NOMO-1 treated with dmso at 0.1 percent for 144 hours (cell line): ENCODE data around the gene GRIK3.
"Not testable (repeated sequence)": the region's sequence is repeated elsewhere in the genome, so short reads cannot be mapped to it uniquely, and the experiment has no call there.

Experiments used
- DNase-seq: peaks from one replicate; lab custom pipeline; 2025; ENCODE audit not compliant: unreplicated experiment; lab: John Stamatoyannopoulos, UW

GRIK3 gene

GRCh38 chr1:36948147-36948546 is 86.2 kb downstream of the GRIK3 start:
- no peak for DNase-seq

DNA sequence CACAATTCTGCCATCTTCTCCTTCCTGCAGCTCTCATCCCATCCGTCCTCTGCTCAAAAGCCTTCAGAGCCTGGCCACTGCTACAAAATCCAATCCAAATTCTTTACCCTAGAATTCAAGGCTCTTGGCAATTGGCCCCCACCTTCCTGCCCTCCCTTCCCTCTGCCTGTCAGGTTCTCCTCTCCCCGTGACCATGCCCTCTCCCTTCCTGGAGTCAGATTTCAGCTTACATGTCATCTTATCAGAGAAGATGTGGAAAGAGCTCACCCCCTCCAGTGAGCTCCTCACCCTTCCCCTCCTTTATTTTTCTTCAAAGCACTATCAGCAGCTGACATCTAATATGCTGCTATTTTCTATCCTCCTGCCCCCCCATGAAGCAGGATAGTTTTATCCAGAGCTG is 86.9 kb downstream of the GRIK3 start:
- DNase-seq, result no peak

GRCh38 chr1:36944883-36945282 is 89.4 kb downstream of the GRIK3 start:
- no peak for DNase-seq

GRCh38 chr1:36942148-36942547 is 92.2 kb downstream of the GRIK3 start:
- no peak for DNase-seq

GRCh38 chr1:36941316-36941978 is 92.9 kb downstream of the GRIK3 start:
- DNase-seq, result no peak

DNA sequence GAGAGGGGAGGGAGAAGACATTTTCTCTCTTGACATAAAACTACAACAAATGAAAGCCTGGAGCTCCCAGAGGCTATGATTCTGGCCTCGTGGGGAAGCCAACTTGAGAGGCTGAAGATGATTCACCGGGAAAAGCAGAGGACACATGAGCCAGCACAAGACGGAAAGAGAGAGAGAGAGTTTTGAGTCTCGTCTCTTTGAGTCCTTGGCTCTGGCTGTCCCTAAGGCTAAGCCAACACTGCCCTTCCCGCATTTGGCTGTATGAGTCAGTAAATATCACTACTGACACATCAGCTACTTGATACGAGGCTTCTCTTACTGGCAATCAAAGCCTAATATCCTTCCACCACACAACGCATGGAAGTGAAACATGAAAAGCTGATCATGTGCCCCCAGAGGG is 95.5 kb downstream of the GRIK3 start:
- no peak for DNase-seq

DNA sequence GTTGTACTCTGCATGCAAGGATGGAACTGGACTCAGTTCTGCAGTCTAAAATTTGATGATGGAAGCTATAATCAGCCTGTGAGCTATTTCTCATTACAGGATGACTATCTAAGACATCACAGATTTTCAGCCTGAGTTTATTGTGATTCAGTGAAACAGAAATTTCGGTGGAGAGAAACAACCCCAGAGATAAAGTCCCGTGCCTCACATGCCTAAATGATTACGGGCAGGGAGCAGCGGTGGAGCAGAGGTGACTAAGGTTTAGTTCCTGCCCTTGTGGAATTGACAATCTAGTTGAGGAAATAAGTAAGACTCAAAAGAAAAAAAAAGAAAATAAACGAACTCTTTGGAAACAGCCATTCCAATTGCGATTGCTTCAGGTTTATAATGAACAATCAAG is 96.9 kb downstream of the GRIK3 start:
- DNase-seq, result no peak

GRCh38 chr1:36934061-36934460 is 100.3 kb downstream of the GRIK3 start:
- no peak for DNase-seq

DNA sequence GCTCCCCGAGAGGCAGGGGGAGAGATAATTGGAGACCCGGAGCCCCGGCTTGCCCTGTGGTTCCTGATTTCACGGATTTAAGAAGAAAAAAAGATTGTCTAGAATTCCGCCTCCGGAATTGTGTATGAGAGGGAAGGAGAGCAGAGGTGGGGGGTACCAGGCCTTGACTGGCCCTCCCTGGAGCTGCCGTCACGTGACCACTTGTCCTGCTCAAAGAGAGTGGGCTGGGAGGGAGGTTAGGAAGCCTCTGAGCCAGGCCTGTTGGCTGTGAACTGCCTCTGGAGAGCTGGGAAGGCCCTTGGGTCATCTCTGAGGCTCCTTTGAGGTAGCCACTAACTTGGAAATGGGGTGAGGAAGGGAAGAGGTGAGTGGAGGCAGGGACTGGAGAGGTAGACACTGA is 106.5 kb downstream of the GRIK3 start:
- no peak for DNase-seq

DNA sequence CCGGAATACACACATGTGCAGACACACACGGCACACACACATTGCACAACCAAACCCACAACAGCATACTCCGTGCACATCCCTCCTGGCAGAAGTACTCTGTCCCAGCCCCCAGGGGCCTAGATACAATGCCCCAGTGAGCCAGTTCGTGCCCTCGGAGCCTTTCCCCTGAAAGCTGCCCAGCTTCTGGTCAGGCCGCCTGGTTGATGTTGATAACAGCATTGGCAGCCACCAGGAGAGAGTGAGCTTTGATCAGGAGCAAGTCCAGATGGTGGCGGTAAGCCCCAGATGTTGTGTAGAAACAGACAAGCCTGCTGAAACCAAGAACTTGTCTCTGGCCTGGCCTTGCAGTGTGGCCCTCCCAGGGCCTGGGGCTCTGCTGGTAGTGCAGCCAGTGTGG is 109.1 kb downstream of the GRIK3 start:
- DNase-seq, result no peak

DNA sequence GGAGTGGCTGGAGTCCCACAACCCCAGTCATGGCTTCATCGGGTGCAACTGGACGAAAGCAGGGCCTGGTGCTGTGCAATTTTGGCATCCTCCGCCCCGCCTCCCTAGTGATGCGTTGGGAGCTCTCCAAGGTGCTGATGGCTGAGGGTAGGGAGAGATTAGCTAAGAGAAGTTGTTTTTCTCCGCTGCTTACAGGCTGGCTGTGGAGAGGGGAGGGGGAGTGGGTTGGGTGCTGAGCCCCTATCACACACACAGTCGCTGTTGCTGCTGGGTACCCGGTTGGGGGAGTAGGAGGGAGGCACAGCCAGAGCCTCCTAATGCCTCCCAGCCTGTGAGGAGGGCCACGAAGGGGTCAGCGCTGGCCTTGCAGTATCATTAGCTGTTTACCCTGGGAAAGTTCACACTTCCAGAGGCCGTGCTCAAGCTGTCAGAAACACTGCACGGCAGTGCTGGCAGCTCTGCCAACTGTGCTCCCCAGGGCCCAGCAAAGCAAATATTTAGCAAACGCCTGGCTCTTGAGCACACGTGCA is 110.0 kb downstream of the GRIK3 start:
- no peak for DNase-seq

DNA sequence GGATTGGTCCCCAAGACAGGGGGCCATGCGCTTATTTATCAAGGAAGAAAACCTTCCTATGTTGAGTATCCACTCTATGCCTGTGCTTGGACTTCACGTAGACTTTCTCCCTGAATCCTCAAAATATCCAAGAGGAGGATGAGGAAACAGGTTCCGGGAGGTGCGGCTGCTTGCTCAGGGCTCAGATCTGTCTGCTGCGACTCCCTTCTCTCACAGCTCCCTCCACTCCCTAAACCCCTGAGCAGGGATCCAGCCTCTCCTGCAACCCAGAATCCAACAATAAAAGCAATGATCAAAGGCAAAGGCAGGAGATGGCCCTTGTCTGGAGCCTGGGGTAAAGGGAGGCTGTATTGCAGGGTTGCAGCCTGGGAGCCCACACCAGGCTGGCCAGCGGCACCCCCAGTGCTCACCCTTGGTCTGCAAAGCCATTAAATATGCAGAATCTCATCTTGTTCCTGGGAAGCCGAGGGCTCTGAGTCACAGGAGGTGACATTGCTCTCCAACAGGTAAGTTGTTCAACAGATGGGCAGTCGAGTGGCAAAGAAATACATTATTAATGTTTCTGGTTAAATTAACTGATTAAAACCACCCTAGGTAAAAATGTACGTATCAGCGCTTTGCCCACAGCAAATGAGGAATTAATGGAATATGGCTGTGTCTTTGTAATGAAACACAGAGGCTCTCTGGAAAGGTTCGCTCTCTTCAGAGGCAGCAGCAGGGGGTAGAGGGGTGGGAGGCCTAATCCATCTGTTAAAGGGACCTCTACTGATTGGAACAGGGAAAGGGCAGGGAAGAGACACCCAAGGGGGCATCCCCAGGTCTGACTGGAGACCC is 111.5 kb downstream of the GRIK3 start:
- DNase-seq, result no peak

DNA sequence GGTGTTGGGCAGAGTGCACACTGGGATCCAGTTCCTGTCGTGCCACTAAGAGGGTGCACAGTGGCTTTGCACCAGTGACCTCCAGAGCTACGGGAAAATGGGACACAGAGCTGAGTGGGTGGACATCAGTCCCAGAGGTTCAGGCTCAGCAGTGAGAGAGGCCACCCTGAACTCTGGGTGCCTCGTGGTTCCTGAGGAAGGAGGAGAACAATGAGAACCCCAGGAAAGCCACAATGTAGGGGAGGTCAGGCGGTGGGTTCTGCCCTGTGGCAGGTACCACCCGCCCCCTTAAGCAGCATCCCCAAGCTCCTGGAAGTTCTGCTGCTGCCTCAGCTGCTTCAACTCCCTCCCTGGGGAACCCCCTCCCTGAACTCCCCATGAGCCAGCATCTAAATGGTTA is 112.2 kb downstream of the GRIK3 start:
- DNase-seq, result no peak

DNA sequence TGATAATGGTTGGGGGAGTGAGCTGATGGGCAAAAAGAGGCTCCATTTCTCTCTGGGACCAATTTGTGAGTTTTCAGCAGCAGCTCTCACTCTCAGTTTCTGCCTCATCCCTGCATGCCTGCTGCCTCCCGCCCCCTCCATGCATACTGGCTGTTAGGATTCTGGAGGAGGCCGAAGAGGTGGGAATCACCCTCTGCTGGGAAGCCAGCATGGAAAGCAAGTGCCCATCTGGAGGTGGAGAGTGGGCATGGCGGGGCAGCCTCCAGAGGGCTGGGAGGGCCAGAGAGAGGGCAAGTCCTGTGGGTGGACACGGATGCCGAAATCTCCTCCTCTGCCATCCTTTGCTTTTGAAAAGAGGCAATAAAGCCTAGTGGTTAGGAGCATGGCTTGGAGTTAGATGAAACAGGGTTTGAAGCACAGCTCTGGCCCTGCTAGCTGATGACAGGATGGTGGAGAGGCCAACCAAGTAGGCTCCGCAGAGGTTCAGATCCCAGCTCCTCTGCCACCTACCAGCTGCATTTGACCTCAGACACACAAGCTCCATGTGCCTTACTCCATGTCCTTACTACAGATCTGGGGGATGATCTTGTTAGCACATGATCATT is 113.4 kb downstream of the GRIK3 start:
- no peak for DNase-seq

DNA sequence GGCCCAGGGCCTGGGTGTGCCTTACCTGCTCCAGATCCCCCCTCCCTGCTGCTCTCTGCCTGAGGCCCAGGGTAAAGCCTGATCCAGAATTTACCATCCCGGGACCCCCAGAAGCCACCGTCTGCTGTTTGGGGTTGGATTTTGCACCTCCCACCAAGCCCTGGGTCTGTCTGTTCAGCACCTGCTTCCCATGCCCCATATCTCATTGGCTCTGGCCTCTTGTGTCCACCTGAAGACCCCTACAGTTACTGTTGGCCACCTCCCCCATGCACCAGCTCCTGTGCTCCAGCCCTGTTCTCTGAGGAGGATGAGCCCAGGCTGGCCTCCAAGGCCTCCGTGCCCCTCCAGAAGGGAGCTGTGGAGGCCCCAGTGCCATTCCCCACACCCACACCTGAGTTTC is 113.9 kb downstream of the GRIK3 start:
- DNase-seq, result no peak

DNA sequence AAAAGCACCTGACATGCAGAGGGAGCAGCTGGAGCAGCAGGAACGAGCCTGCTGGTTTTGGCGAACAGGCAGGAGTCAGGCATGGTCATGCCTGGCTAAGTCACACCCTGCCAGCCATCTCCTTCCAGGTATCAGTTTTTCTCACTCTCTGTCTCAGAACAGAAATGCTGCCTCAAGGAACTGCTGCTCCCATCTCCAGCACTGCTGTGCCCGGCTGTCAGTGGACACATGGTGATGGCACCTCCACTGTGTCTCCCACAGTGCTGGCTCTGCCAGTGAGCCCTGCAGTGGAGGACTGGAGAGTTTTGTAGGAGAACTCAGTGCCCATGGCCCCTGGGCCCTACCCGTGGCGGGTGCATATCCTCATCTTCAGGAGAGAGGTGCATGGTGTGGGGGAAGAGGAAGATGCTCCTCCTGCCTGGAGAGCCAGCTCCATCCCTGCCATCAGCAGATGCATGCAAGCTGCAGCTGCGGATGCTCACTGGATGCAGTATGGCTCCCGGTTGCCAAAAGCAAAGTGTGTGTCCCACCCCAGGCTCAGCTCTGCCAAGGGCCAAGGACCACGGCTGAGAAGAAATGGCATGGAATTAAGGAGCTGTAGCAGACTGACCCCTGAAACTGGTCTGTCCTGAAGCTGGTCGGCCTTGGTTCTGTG is 114.7 kb downstream of the GRIK3 start:
- DNase-seq, result no peak

- no peak for DNase-seq
Measured at GRCh38 chr1:36918604-36919003, 115.7 kb downstream of the GRIK3 start.

DNA sequence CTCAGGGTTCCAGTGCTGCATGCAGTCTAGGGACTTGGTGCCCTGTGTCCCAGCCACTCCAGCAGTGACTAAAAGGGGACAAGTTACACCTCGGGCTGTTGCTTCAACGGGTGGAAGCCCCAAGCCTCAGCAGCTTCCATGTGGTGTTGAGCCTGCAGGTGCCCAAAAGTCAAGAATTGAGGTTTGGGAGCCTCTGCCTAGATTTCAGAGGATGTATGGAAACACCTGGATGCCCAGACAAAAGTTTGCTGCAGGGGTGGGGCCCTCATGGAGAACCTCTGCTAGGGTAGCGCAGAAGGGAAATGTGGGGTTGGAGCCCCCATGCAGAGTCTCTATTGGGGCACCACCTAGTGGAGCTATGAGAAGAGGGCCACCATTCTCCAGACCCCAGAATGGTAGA is 117.8 kb downstream of the GRIK3 start:
- not testable (repeated sequence) for DNase-seq

DNA sequence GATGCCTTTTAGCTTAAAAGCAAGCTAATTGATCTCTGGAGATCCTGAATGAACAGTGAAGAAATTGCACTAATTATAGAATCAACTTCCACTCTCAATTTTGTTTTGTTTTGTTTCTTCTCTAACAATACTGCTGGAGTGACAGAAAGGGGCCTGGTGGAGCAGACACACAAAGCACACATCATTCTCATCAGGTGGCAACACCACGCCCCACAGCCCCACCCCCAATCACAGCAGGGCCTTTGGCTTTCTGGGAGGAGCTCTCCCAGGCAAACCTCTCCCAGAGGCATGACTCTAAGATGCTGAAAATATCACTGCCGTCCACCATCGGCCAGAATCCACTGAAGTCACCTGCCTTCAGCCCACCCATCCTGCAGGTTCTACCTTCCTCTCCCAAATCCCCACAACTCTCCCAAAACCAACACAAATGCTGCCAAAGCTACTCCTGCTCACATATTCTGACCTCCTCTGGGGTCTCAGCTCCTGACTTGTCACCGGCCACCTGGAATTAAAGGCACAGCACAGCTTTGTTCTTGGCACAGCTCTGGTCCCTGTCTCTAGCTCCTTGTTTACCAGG is 120.7 kb downstream of the GRIK3 start:
- no peak for DNase-seq

GRCh38 chr1:36913016-36913415 is 121.3 kb downstream of the GRIK3 start:
- no peak for DNase-seq

DNA sequence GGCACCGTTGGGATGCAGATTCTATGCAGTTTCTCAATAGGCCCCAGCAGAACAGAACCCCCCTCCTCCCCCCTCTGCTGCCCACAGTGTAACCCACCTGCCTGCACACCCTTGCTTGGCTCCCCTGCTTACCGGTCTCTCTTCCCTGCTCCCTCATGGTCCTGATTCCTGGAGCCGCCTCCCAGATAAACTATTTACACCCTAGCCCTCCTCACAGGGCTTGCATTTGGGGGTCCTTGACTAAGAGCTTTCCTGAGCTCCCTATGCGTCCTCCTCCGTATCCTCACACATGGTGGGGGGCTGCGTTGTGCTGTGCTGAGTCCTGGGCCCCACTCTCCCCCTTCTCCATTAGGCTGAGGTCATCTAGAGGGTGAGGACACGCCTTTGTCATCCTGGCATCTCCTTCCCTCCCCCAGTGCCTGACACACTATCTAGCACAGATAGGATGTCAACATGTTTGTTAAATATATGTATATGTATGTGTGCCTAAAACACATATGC is 121.9 kb downstream of the GRIK3 start:
- no peak for DNase-seq
